ENCODE data around the gene UPK2. TPM values are rescaled to one million over a fixed set of nuclear protein-coding genes. Genes with fewer than 3 reads are reported as not detected.

Gene UPK2
- total RNA-seq, 1 donor from 2014 or later: not detected

- intact Hi-C loops (cut with micrococcal nuclease): no loop called here
These were observed 38.5 kb upstream of the UPK2 start for GRCh38 chr11:118917481-118918127.

- intact Hi-C loops (cut with micrococcal nuclease): no loop called here
These were observed 37.9 kb upstream of the UPK2 start for GRCh38 chr11:118918128-118918685.

GRCh38 chr11:118918686-118919280 lies 37.3 kb upstream of the UPK2 start:
- intact Hi-C loops (cut with micrococcal nuclease): no loop called here

- intact Hi-C loops (cut with micrococcal nuclease): no loop called here
These were observed 34.8 kb upstream of the UPK2 start for GRCh38 chr11:118921121-118921928.

- intact Hi-C loops (cut with micrococcal nuclease): no loop called here
These were observed 34.0 kb upstream of the UPK2 start for GRCh38 chr11:118921929-118922744.

- intact Hi-C loops (cut with micrococcal nuclease): no loop called here
These were observed 33.1 kb upstream of the UPK2 start for GRCh38 chr11:118922745-118923627.

GRCh38 chr11:118923721-118924587 lies 32.1 kb upstream of the UPK2 start:
- intact Hi-C loops (cut with micrococcal nuclease): no loop called here

- intact Hi-C loops (cut with micrococcal nuclease): loop anchor here (5.0 kb wide), 3 partner anchors 182 to 488 kb away; partner anchors contain the start of genes C2CD2L and KMT2A
These were observed 31.2 kb upstream of the UPK2 start for GRCh38 chr11:118924591-118925585.

GRCh38 chr11:118927554-118928100 lies 28.5 kb upstream of the UPK2 start:
- intact Hi-C loops (cut with micrococcal nuclease): loop anchor here (1.0 to 5.0 kb wide), 7 partner anchors 15 to 490 kb away; partner anchors contain the start of genes C2CD2L, KMT2A, RPS25 and TRAPPC4

- intact Hi-C loops (cut with micrococcal nuclease): loop anchor here (1.0 to 5.0 kb wide), 7 partner anchors 16 to 491 kb away; partner anchors contain the start of genes C2CD2L, KMT2A, RPS25 and TRAPPC4
These were observed 27.8 kb upstream of the UPK2 start for GRCh38 chr11:118928101-118928869.

- intact Hi-C loops (cut with micrococcal nuclease): loop anchor here (1.0 to 5.0 kb wide), 7 partner anchors 17 to 492 kb away; partner anchors contain the start of genes C2CD2L, KMT2A, RPS25 and TRAPPC4
These were observed 27.1 kb upstream of the UPK2 start for GRCh38 chr11:118928870-118929500.

GRCh38 chr11:118929501-118930093 lies 26.5 kb upstream of the UPK2 start:
- intact Hi-C loops (cut with micrococcal nuclease): loop anchor here (1.0 to 5.0 kb wide), 8 partner anchors 22 to 492 kb away; partner anchors contain the start of genes C2CD2L, KMT2A, RPS25 and TRAPPC4

GRCh38 chr11:118930094-118930712 lies 25.9 kb upstream of the UPK2 start:
- intact Hi-C loops (cut with micrococcal nuclease): loop anchor here (1.0 kb wide), 3 partner anchors 23 to 67 kb away; partner anchors contain the start of gene UPK2

- intact Hi-C loops (cut with micrococcal nuclease): no loop called here
These were observed 24.5 kb upstream of the UPK2 start for GRCh38 chr11:118931571-118931970.

GRCh38 chr11:118933486-118933885 lies 22.6 kb upstream of the UPK2 start:
- intact Hi-C loops (cut with micrococcal nuclease): no loop called here

Measured in T-helper 2 cell treated with Interferon-gamma antibody and Interleukin-4, amounts not matched to agents 100 ng/mL and 5 ng/mL, for 36 hours (primary cell).